GM23338 (cell line): ENCODE data around the gene CNTN3.

Experiments
- CREB1 ChIP-seq: fragments of 250-450 bp; sonication (Bioruptor Pico); IDR thresholded peaks from 2 replicates; pipeline ENCODE4 v1.5.0; 2020; ENCODE audit warnings: low read depth, mild to moderate bottlenecking, moderate library complexity
- CTCF ChIP-seq, 2 experiments: fragments of 200-600 bp in 1 of 2; sonication (generic) in 1 of 2; conservative IDR thresholded peaks; 2 replicates each; pipeline versions ENCODE4 v1.5.1 to v1.6.1; 2016 to 2017; ENCODE audit warnings: antibody characterized with exemption in 2 of 2, low read depth in 2 of 2, mild to moderate bottlenecking in 2 of 2, moderate library complexity in 1 of 2
- ETS1 ChIP-seq: IDR thresholded peaks from 2 replicates; pipeline ENCODE4 v1.6.1; 2016; ENCODE audit warnings: antibody characterized with exemption
- EZH2 ChIP-seq: fragments of 200-600 bp; sonication (generic); IDR thresholded peaks from one replicate; pipeline ENCODE4 v1.8.0; 2017; ENCODE audit warnings: antibody characterized with exemption, mild to moderate bottlenecking, low read depth; ENCODE audit not compliant: unreplicated experiment
- NANOG ChIP-seq: IDR thresholded peaks from 2 replicates; pipeline ENCODE4 v1.6.1; 2016; ENCODE audit warnings: antibody characterized with exemption, borderline replicate concordance
- POLR2AphosphoS5 ChIP-seq: IDR thresholded peaks from 2 replicates; pipeline ENCODE4 v1.6.1; 2016; ENCODE audit warnings: antibody characterized with exemption, low read depth

GRCh38 chr3:74636981-74637380, 22.5 kb upstream of the CNTN3 start:
- TF ChIP-seq CTCF (conservative IDR thresholded peaks at IDR 0.05; ENCODE audit: low read depth in 2 of 2): no peak
- TF ChIP-seq EZH2: no peak
- TF ChIP-seq CREB1 (CRISPR knock-in tag): no peak
- TF ChIP-seq ETS1: no peak
- no peak for TF ChIP-seq POLR2AphosphoS5
- no peak for TF ChIP-seq NANOG
